ENCODE results near the gene DPH5. TPM values are rescaled to one million over a fixed set of nuclear protein-coding genes. Genes with fewer than 3 reads are reported as not detected.
"Not testable (repeated sequence)": the region's sequence is repeated elsewhere in the genome, so short reads cannot be mapped to it uniquely, and the experiment has no call there.

The DPH5 gene
- total RNA-seq, 1 experiment from 2014 or later, result 80.4 TPM

- no peak for DNase-seq (ENCODE audit: low spot score)
Measured at GRCh38 chr1:101000131-101000873, 25.3 kb downstream of the DPH5 start.

GRCh38 chr1:100998426-100998825 is 27.2 kb downstream of the DPH5 start:
- in situ Hi-C loops (cut with HindIII; ENCODE audit: low sequenced_read_pairs), result no loop called here
- no peak for DNase-seq (ENCODE audit: low spot score)

More at GRCh38 chr1:101000131-101000873, 25.3 kb downstream of the DPH5 start:
- in situ Hi-C loops (cut with HindIII; ENCODE audit: low sequenced_read_pairs), result no loop called here

GRCh38 chr1:100995198-100995988 is 30.2 kb downstream of the DPH5 start:
- in situ Hi-C loops (cut with HindIII; ENCODE audit: low sequenced_read_pairs), result no loop called here
- no peak for DNase-seq (ENCODE audit: low spot score)

- no peak for DNase-seq (ENCODE audit: low spot score)
- in situ Hi-C loops (cut with HindIII; ENCODE audit: low sequenced_read_pairs), result no loop called here
Measured at GRCh38 chr1:100989306-100990077, 36.1 kb downstream of the DPH5 start.

GRCh38 chr1:100988121-100988520 is 37.5 kb downstream of the DPH5 start:
- in situ Hi-C loops (cut with HindIII; ENCODE audit: low sequenced_read_pairs), result no loop called here
- DNase-seq (ENCODE audit: low spot score), result no peak

- no peak for DNase-seq (ENCODE audit: low spot score)
- in situ Hi-C loops (cut with HindIII; ENCODE audit: low sequenced_read_pairs), result no loop called here
Measured at GRCh38 chr1:100982793-100983192, 42.8 kb downstream of the DPH5 start.

- in situ Hi-C loops (cut with HindIII; ENCODE audit: low sequenced_read_pairs), result no loop called here
- no peak for DNase-seq (ENCODE audit: low spot score)
Measured at GRCh38 chr1:100979631-100980030, 46.0 kb downstream of the DPH5 start.

- in situ Hi-C loops (cut with HindIII; ENCODE audit: low sequenced_read_pairs), result no loop called here
- no peak for DNase-seq (ENCODE audit: low spot score)
Measured at GRCh38 chr1:100976936-100977335, 48.6 kb downstream of the DPH5 start.

- DNase-seq (ENCODE audit: low spot score), result no peak
Measured at GRCh38 chr1:100972185-100972584, 53.4 kb downstream of the DPH5 start.

GRCh38 chr1:100971021-100971420 is 54.6 kb downstream of the DPH5 start:
- in situ Hi-C loops (cut with HindIII; ENCODE audit: low sequenced_read_pairs), result no loop called here
- no peak for DNase-seq (ENCODE audit: low spot score)

More at GRCh38 chr1:100972185-100972584, 53.4 kb downstream of the DPH5 start:
- in situ Hi-C loops (cut with HindIII; ENCODE audit: low sequenced_read_pairs), result no loop called here

GRCh38 chr1:100969327-100969726 is 56.3 kb downstream of the DPH5 start:
- no peak for DNase-seq (ENCODE audit: low spot score)
- in situ Hi-C loops (cut with HindIII; ENCODE audit: low sequenced_read_pairs), result no loop called here

GRCh38 chr1:100968621-100969020 is 57.0 kb downstream of the DPH5 start:
- in situ Hi-C loops (cut with HindIII; ENCODE audit: low sequenced_read_pairs), result no loop called here
- no peak for DNase-seq (ENCODE audit: low spot score)

GRCh38 chr1:100960098-100960497 is 65.5 kb downstream of the DPH5 start:
- in situ Hi-C loops (cut with HindIII; ENCODE audit: low sequenced_read_pairs), result no loop called here
- no peak for DNase-seq (ENCODE audit: low spot score)

GRCh38 chr1:100959502-100960060 is 66.0 kb downstream of the DPH5 start:
- no peak for DNase-seq (ENCODE audit: low spot score)
- in situ Hi-C loops (cut with HindIII; ENCODE audit: low sequenced_read_pairs), result no loop called here

GRCh38 chr1:100955322-100955721 is 70.3 kb downstream of the DPH5 start:
- DNase-seq (ENCODE audit: low spot score), result no peak
- in situ Hi-C loops (cut with HindIII; ENCODE audit: low sequenced_read_pairs), result no loop called here

GRCh38 chr1:100953960-100954730 is 71.4 kb downstream of the DPH5 start:
- DNase-seq (ENCODE audit: low spot score), result no peak
- in situ Hi-C loops (cut with HindIII; ENCODE audit: low sequenced_read_pairs), result no loop called here

- DNase-seq (ENCODE audit: low spot score); in situ Hi-C loops (cut with HindIII; ENCODE audit: low sequenced_read_pairs): not testable (repeated sequence)
Measured at GRCh38 chr1:100952970-100953369, 72.6 kb downstream of the DPH5 start.

GRCh38 chr1:100952104-100952745 is 73.4 kb downstream of the DPH5 start:
- in situ Hi-C loops (cut with HindIII; ENCODE audit: low sequenced_read_pairs), result no loop called here
- DNase-seq (ENCODE audit: low spot score), result no peak

Data from G401 (cell line).